Hepatic stellate cell (primary cell): ENCODE data around the gene OR5H14.
"Not testable (repeated sequence)": the region's sequence is repeated elsewhere in the genome, so short reads cannot be mapped to it uniquely, and the experiment has no call there.

Experiments used
- DNase-seq: peaks from one replicate; pipeline ENCODE4 v3.0.0; 2011; ENCODE audit warnings: low spot score

OR5H14 gene

GRCh38 chr3:98147179-98147578 lies at the start of gene OR5H14:
TSS of gene OR5H14 (plus strand) at chr3:98147479. CDS start at chr3:98149386, 1,907 bp downstream.
- DNase-seq, result no peak

- no peak for DNase-seq
Measured at GRCh38 chr3:98099848-98100247, 47.4 kb upstream of the OR5H14 start.

GRCh38 chr3:98108162-98108561 lies 39.1 kb upstream of the OR5H14 start:
- no peak for DNase-seq

- DNase-seq, result no peak
Measured at GRCh38 chr3:98109807-98110549, 37.3 kb upstream of the OR5H14 start.

- DNase-seq, result no peak
Measured at GRCh38 chr3:98110550-98110908, 36.8 kb upstream of the OR5H14 start.

GRCh38 chr3:98114264-98114663 lies 33.0 kb upstream of the OR5H14 start:
- DNase-seq, result no peak

- DNase-seq, result no peak
Measured at GRCh38 chr3:98115717-98116116, 31.6 kb upstream of the OR5H14 start.

GRCh38 chr3:98130421-98130820 lies 16.9 kb upstream of the OR5H14 start, which contains the start of gene OR5H1:
TSS of gene OR5H1 (plus strand) at chr3:98130721. CDS start at chr3:98132698, 1,977 bp downstream.
- no peak for DNase-seq

GRCh38 chr3:98136631-98137030 lies 10.6 kb upstream of the OR5H14 start:
- no peak for DNase-seq

- DNase-seq, result not testable (repeated sequence)
Measured at GRCh38 chr3:98137826-98138557, 9.3 kb upstream of the OR5H14 start.

- DNase-seq, result no peak
Measured at GRCh38 chr3:98140531-98140930, 6.7 kb upstream of the OR5H14 start.

GRCh38 chr3:98148751-98149150 lies 1.5 kb downstream of the OR5H14 start:
- DNase-seq, result no peak

- not testable (repeated sequence) for DNase-seq
Measured at GRCh38 chr3:98149456-98149855, 2.2 kb downstream of the OR5H14 start.

GRCh38 chr3:98151241-98151640 lies 4.0 kb downstream of the OR5H14 start:
- DNase-seq, result no peak

GRCh38 chr3:98166396-98166795 lies 19.1 kb downstream of the OR5H14 start, which contains the start of gene OR5H15:
TSS of gene OR5H15 (plus strand) at chr3:98166696. CDS start at chr3:98168700, 2,004 bp downstream.
- DNase-seq, result no peak

- DNase-seq, result no peak
Measured at GRCh38 chr3:98171071-98171470, 23.8 kb downstream of the OR5H14 start.

- DNase-seq, result no peak
Measured at GRCh38 chr3:98172621-98173020, 25.3 kb downstream of the OR5H14 start.

GRCh38 chr3:98180319-98180890 lies 33.1 kb downstream of the OR5H14 start:
- DNase-seq, result no peak

- DNase-seq, result no peak
Measured at GRCh38 chr3:98182196-98182595, 34.9 kb downstream of the OR5H14 start.

- DNase-seq, result no peak
Measured at GRCh38 chr3:98185180-98185579, 37.9 kb downstream of the OR5H14 start.

- DNase-seq, result no peak
Measured at GRCh38 chr3:98188545-98188944, 41.3 kb downstream of the OR5H14 start.

GRCh38 chr3:98190911-98191310 lies 43.6 kb downstream of the OR5H14 start:
- not testable (repeated sequence) for DNase-seq

- DNase-seq, result not testable (repeated sequence)
Measured at GRCh38 chr3:98196293-98196692, 49.0 kb downstream of the OR5H14 start.
